ENCODE data around the gene THSD7B. TPM values are rescaled to one million over a fixed set of nuclear protein-coding genes. Genes with fewer than 3 reads are reported as not detected.

Gene THSD7B
- total RNA-seq, 6 donors from 2014 or later, result 0.47 TPM; not detected in 5

- Histone ChIP-seq H3K36me3 (no peaks in the 10 kb centered on the region), H3K4me1 (no peaks in the 10 kb centered on the region), H3K9me3 (peaks cover 2 to 11% (median 4%) of the 10 kb centered on the region in 4 donors), H3K27me3 (no peaks in the 10 kb centered on the region), H3K27ac (no peak overlapping the region), H3K4me3 (no peak overlapping the region)
- ATAC-seq (ENCODE audit: low FRiP score in 2 of 2) (peak; percentile 14 to 37), DNase-seq (peak in 1 of 2 donors; percentile 21)
- TF ChIP-seq POLR2AphosphoS5 (IDR thresholded peaks at IDR 0.05), result no peak
- 68 to 76% methylated on average over 11 to 15 of the region's 15 CpGs for whole genome bisulfite sequencing, 2 donors
Observed at GRCh38 chr2:137706786-137707613, 941.7 kb downstream of the THSD7B start.

- no peaks in the 10 kb centered on the region for H3K4me1 ChIP-seq
- TF ChIP-seq POLR2A (IDR thresholded peaks at IDR 0.05) (no peak), POLR2AphosphoS5 (IDR thresholded peaks at IDR 0.05) (no peak), EP300 (IDR thresholded peaks at IDR 0.05) (no peak), CTCF (IDR thresholded peaks at IDR 0.05) (no peak)
- WGBS, 2 donors, result 83 to 91% methylated on average over 3 to 5 of the region's 5 CpGs
- no peaks in the 10 kb centered on the region for H3K36me3 ChIP-seq
- no peaks in the 10 kb centered on the region for H3K27me3 ChIP-seq
- DNase-seq, result peak in 1 of 2 donors; percentile 44
- no peak overlapping the region for H3K27ac ChIP-seq
- H3K4me3 ChIP-seq, result no peak overlapping the region
- ATAC-seq (ENCODE audit: low FRiP score in 2 of 2), result no peak
- H3K9me3 ChIP-seq, result peaks cover 0 to 11% (median 2%) of the 10 kb centered on the region in 4 donors
Observed at GRCh38 chr2:137708311-137708710, 943.0 kb downstream of the THSD7B start.

- no peak overlapping the region for H3K27ac ChIP-seq
- no peaks in the 10 kb centered on the region for H3K4me1 ChIP-seq
- WGBS, 2 donors, result 88 to 91% methylated on average over 7 to 15 of the region's 17 CpGs
- H3K9me3 ChIP-seq, result peaks cover 0 to 13% (median 2%) of the 10 kb centered on the region in 4 donors
- peak in 1 of 2 donors; percentile 60 for DNase-seq
- H3K36me3 ChIP-seq, result no peaks in the 10 kb centered on the region
- ATAC-seq (ENCODE audit: low FRiP score in 2 of 2), result peak in 1 of 2 donors; percentile 29
- no peak overlapping the region for H3K4me3 ChIP-seq
- H3K27me3 ChIP-seq, result no peaks in the 10 kb centered on the region
- TF ChIP-seq CTCF (IDR thresholded peaks at IDR 0.05), result no peak
- no peak for TF ChIP-seq POLR2A (IDR thresholded peaks at IDR 0.05)
- TF ChIP-seq EP300 (IDR thresholded peaks at IDR 0.05), result no peak
- TF ChIP-seq POLR2AphosphoS5 (IDR thresholded peaks at IDR 0.05), result no peak
Observed at GRCh38 chr2:137715731-137716191, 950.4 kb downstream of the THSD7B start.

GRCh38 chr2:137718786-137719185 is 953.4 kb downstream of the THSD7B start:
- ATAC-seq (ENCODE audit: low FRiP score in 2 of 2) (no peak), DNase-seq (no peak)
- Histone ChIP-seq H3K36me3 (no peaks in the 10 kb centered on the region), H3K9me3 (peaks cover 0 to 8% (median 0%) of the 10 kb centered on the region in 4 donors), H3K4me3 (no peak overlapping the region), H3K27ac (no peak overlapping the region), H3K27me3 (no peaks in the 10 kb centered on the region), H3K4me1 (no peaks in the 10 kb centered on the region)
- WGBS, 2 donors, result 94 to 99% methylated on average over 3 of the region's 3 CpGs
- TF ChIP-seq CTCF (IDR thresholded peaks at IDR 0.05) (no peak), EP300 (IDR thresholded peaks at IDR 0.05) (no peak), POLR2AphosphoS5 (IDR thresholded peaks at IDR 0.05) (no peak), POLR2A (IDR thresholded peaks at IDR 0.05) (no peak)

- 91 to 100% methylated on average over 1 of the region's 1 CpG for WGBS, 2 donors
- ATAC-seq (ENCODE audit: low FRiP score in 2 of 2) (no peak), DNase-seq (no peak)
- TF ChIP-seq POLR2AphosphoS5 (IDR thresholded peaks at IDR 0.05), result no peak
- TF ChIP-seq EP300 (IDR thresholded peaks at IDR 0.05), result no peak
- TF ChIP-seq CTCF (IDR thresholded peaks at IDR 0.05), result no peak
- no peak for TF ChIP-seq POLR2A (IDR thresholded peaks at IDR 0.05)
- Histone ChIP-seq H3K4me3 (no peak overlapping the region), H3K36me3 (no peaks in the 10 kb centered on the region), H3K27me3 (no peaks in the 10 kb centered on the region), H3K4me1 (no peaks in the 10 kb centered on the region), H3K9me3 (no peaks in the 10 kb centered on the region), H3K27ac (no peak overlapping the region)
Observed at GRCh38 chr2:137721733-137722132, 956.4 kb downstream of the THSD7B start.

All from upper lobe of left lung (tissue), 6 donors.